HepG2 (cell line): ENCODE results near the gene SPATA32. TPM values are rescaled to one million over a fixed set of nuclear protein-coding genes. Genes with fewer than 3 reads are reported as not detected.

Experiments used
- ATAC-seq: fragments of 200-7000 bp; cut with Tn5 transposase; 3 replicates; pipeline ENCODE4 v1.9.1; 2020; ENCODE audit warnings: mild to moderate bottlenecking, moderate library complexity
- BruUV-seq: library from RNA; stranded (reverse); fragments of 400-500 nt; replicated peaks from 2 replicates; lab custom pipeline; 2021; lab: Mats Ljungman, UMichigan
- CTCF ChIA-PET: fragments of 300-600 bp; formaldehyde crosslinking; extraction: SDS; loops from one replicate; lab custom pipeline; 2021; ENCODE audit warnings: low total read pairs, inconsistent platforms, low intra/inter-chr PET ratio; lab: Yijun Ruan, JAX
- POLR2A ChIA-PET: fragments of 350-600 bp; sonication (Branson Sonifier 250); formaldehyde crosslinking; loops from one replicate; lab custom pipeline; 2020; ENCODE audit warnings: antibody characterized with exemption, inconsistent platforms; lab: Yijun Ruan, JAX
- DNase-seq: peaks from one replicate; pipeline ENCODE4 v3.0.0-alpha.2; 2015; ENCODE audit warnings: low spot score
- FAIRE-seq: peaks from 3 replicates; lab custom pipeline; 2011; peaks lifted over from hg19 to GRCh38; lab: Jason Lieb, UNC
- H2AFZ ChIP-seq: one replicate; pipeline ENCODE4 v1.6.1; 2011; ENCODE audit warnings: low read length, inconsistent platforms
- H3K27ac ChIP-seq: fragments of 300-600 bp; 3 replicates; pipeline ENCODE4 v1.8.0; 2011; ENCODE audit warnings: mixed run types, mild to moderate bottlenecking, mixed read lengths, low read length, inconsistent platforms; ENCODE audit not compliant: insufficient read depth; ENCODE audit errors: extremely low read length
- H3K27me3 ChIP-seq, 2 experiments: fragments of 200-600 bp in 1 of 2; 2 replicates in 1 of 2; 3 replicates in 1 of 2; pipeline versions ENCODE4 v1.6.0 to v1.8.0; 2011; ENCODE audit warnings: low read length in 2 of 2, mild to moderate bottlenecking in 2 of 2, moderate library complexity in 2 of 2, inconsistent platforms in 1 of 2; ENCODE audit not compliant: insufficient read depth in 2 of 2, control insufficient read depth in 1 of 2
- H3K36me3 ChIP-seq, 2 experiments: fragments of 200-600 bp in 1 of 2; replicated peaks in 1 of 2; 2 replicates in 1 of 2; 3 replicates in 1 of 2; pipeline versions ENCODE4 v1.5.1 to v1.8.0; 2011; ENCODE audit warnings: low read length in 2 of 2, inconsistent platforms in 1 of 2; ENCODE audit not compliant: insufficient read depth in 2 of 2, control insufficient read depth in 1 of 2
- H3K4me1 ChIP-seq: 2 replicates; pipeline ENCODE4 v1.5.1; 2012; ENCODE audit warnings: low read length, inconsistent platforms; ENCODE audit not compliant: insufficient read depth
- H3K4me2 ChIP-seq: 2 replicates; pipeline ENCODE4 v1.6.0; 2011; ENCODE audit warnings: low read depth, low read length, inconsistent platforms
- H3K4me3 ChIP-seq, 3 experiments: fragments of 200-600 bp in 1 of 3; sonication (generic), shearing (Covaris generic) in 1 of 3; replicated peaks in 1 of 3; 2 replicates each; pipeline ENCODE4 v1.5.1; 2011 to 2016; ENCODE audit warnings: low read length in 3 of 3, inconsistent platforms in 2 of 3, low read depth in 2 of 3, mild to moderate bottlenecking in 2 of 3, control low read depth in 1 of 3, mixed read lengths in 1 of 3; ENCODE audit not compliant: insufficient read depth in 1 of 3
- H3K79me2 ChIP-seq: one replicate; pipeline ENCODE4 v1.6.1; 2011; ENCODE audit warnings: low read length, inconsistent platforms; ENCODE audit not compliant: insufficient read depth
- H3K9ac ChIP-seq: 2 replicates; pipeline ENCODE4 v1.6.0; 2011; ENCODE audit warnings: mild to moderate bottlenecking, low read depth, low read length, inconsistent platforms; ENCODE audit not compliant: insufficient read depth
- H3K9me3 ChIP-seq: 2 replicates; pipeline ENCODE4 v1.5.1; 2012; ENCODE audit warnings: mild to moderate bottlenecking, low read length
- H4K20me1 ChIP-seq: 2 replicates; pipeline ENCODE4 v1.6.0; 2011; ENCODE audit warnings: inconsistent platforms, mild to moderate bottlenecking, low read length, moderate library complexity; ENCODE audit not compliant: insufficient read depth
- ETV5 ChIP-seq: IDR thresholded peaks from 2 replicates; pipeline ENCODE4 v1.6.1; 2018; ENCODE audit warnings: missing biosample characterization, missing genetic modification reagents, inconsistent platforms, borderline replicate concordance
- HOXA3 ChIP-seq: sonication (generic); formaldehyde crosslinking; IDR thresholded peaks from 2 replicates; pipeline ENCODE4 v1.5.0; 2020; ENCODE audit warnings: missing genetic modification reagents
- RXRB ChIP-seq: IDR thresholded peaks from 2 replicates; pipeline ENCODE4 v1.6.1; 2016; ENCODE audit warnings: borderline replicate concordance, missing genetic modification reagents, missing compliant biosample characterization
- ZNF256 ChIP-seq: sonication (generic); formaldehyde crosslinking; conservative IDR thresholded peaks from 2 replicates; pipeline ENCODE4 v1.4.0; 2020; ENCODE audit warnings: missing genetic modification reagents
- WGBS: methylation state at CpG from one replicate; pipeline ENCODE4 v1.1.6; 2017; ENCODE audit warnings: low lambda C conversion rate; 5-methylcytosine and 5-hydroxymethylcytosine counted together
- in situ Hi-C: cut with HindIII; loops from 2 replicates; pipeline ENCODE4 v1.10.0; 2017; ENCODE audit warnings: low pct_unique_long_range_greater_than_20kb; ENCODE audit not compliant: extremely low pct_ligation_motif_present
- intact Hi-C: fragments of 100-400 bp; cut with micrococcal nuclease; formaldehyde crosslinking; loops from one replicate; pipeline ENCODE4 v1.10.0; 2022; ENCODE audit not compliant: unreplicated experiment
- polyA plus RNA-seq, 8 experiments: library from polyadenylated mRNA; depleted of rRNA in 3 of 8; stranded (reverse) in 7 of 8; unstranded in 1 of 8; fragments of >200 nt; fragmentation: Illumina TruSeq in 4 of 8; extraction: Trizol in 4 of 8; gene quantifications; 2 replicates each; pipeline versions ENCODE4 v1.2.1 to v1.2.3, GENCODE V29; 2011 to 2016; ENCODE audit warnings: low read depth in 4 of 8, missing spikeins in 1 of 8, mixed read lengths in 1 of 8; ENCODE audit not compliant: insufficient read depth in 1 of 8
- total RNA-seq, 5 experiments: library from RNA; depleted of rRNA; stranded (reverse); fragments of >200 nt; fragmentation: Illumina TruSeq; extraction: Trizol; gene quantifications; 2 replicates each; pipeline ENCODE4 v1.2.3, GENCODE V29; 2016; ENCODE audit warnings: low read depth in 1 of 5
- TF ChIP-seq, protein P1 (sequence below): sonication (generic); formaldehyde crosslinking; IDR thresholded peaks from 2 replicates; pipeline ENCODE4 v1.4.0; 2020; ENCODE audit warnings: missing genetic modification reagents
- TF ChIP-seq, protein P2 (sequence below): sonication (generic); formaldehyde crosslinking; IDR thresholded peaks from 2 replicates; pipeline ENCODE4 v1.5.1; 2020; ENCODE audit warnings: mild to moderate bottlenecking, missing genetic modification reagents, moderate library complexity
- TF ChIP-seq, protein P3 (sequence below): sonication (generic); formaldehyde crosslinking; IDR thresholded peaks from 2 replicates; pipeline ENCODE4 v1.5.0; 2020; ENCODE audit warnings: mild to moderate bottlenecking, missing genetic modification reagents

The SPATA32 gene
- total and polyA plus RNA-seq, 2 of the 13 experiments (the other 11 are each of a cell fraction or from before 2014, with no cell fraction given): not detected

GRCh38 chr17:45256114-45256966 lies 5.6 kb downstream of the SPATA32 start:
- no peaks in the 10 kb centered on the region for H3K79me2 ChIP-seq
- H3K9ac ChIP-seq: no peak overlapping the region
- ATAC-seq (peak; percentile 44), FAIRE-seq (no peak), DNase-seq (no peak)
- no peak overlapping the region for H2AFZ ChIP-seq
- 63% methylated on average over 13 of the region's 14 CpGs for WGBS
- no peak overlapping the region for H3K27ac ChIP-seq
- H3K9me3 ChIP-seq: no peaks in the 10 kb centered on the region
- H3K4me3 ChIP-seq: no peak overlapping the region
- TF ChIP-seq, protein P1, sequence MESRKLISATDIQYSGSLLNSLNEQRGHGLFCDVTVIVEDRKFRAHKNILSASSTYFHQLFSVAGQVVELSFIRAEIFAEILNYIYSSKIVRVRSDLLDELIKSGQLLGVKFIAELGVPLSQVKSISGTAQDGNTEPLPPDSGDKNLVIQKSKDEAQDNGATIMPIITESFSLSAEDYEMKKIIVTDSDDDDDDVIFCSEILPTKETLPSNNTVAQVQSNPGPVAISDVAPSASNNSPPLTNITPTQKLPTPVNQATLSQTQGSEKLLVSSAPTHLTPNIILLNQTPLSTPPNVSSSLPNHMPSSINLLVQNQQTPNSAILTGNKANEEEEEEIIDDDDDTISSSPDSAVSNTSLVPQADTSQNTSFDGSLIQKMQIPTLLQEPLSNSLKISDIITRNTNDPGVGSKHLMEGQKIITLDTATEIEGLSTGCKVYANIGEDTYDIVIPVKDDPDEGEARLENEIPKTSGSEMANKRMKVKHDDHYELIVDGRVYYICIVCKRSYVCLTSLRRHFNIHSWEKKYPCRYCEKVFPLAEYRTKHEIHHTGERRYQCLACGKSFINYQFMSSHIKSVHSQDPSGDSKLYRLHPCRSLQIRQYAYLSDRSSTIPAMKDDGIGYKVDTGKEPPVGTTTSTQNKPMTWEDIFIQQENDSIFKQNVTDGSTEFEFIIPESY (CRISPR knock-in tag): 0 out of 2 replicates have a peak, but pooled peaks have one; percentile 23
- TF ChIP-seq HOXA3: no peak
- no peaks in the 10 kb centered on the region for H4K20me1 ChIP-seq
- no peaks in the 10 kb centered on the region for H3K36me3 ChIP-seq
- in situ Hi-C loops (no loop called here), intact Hi-C loops (no loop called here)
- BruUV-seq: no TSS peak
- POLR2A ChIA-PET: no interaction called here
- CTCF ChIA-PET: no interaction called here
- peaks cover 0 to 28% of the 10 kb centered on the region in 2 experiments; a peak in 2 of 5 replicates for H3K27me3 ChIP-seq
- no peak overlapping the region for H3K4me2 ChIP-seq
- no peaks in the 10 kb centered on the region for H3K4me1 ChIP-seq

DNA sequence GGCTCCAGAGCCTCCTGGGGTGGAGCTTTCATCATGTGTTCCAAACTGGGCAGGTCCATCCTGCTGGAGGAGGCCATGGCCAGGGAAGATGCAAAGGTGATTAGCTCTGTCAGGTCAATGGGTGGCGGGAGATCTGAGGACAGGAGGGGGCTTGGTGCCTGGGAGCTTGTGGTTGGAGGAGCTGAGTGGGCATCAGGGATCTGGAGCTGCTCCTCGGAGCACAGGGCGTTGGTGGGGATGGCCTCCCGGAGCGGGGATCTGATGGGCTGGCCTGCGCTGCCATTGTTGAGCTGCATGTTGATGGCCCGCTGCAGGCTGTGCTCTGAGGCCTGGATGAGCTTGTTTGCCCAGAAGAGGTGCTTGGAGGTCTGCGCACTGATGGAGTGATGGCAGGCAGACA lies 6.5 kb downstream of the SPATA32 start:
- Histone ChIP-seq H2AFZ (no peak overlapping the region), H3K9ac (no peak overlapping the region), H3K4me1 (no peaks in the 10 kb centered on the region), H3K27ac (no peak overlapping the region), H3K9me3 (no peaks in the 10 kb centered on the region), H3K27me3 (peaks cover 0 to 28% of the 10 kb centered on the region in 2 experiments; a peak in 2 of 5 replicates), H3K36me3 (no peaks in the 10 kb centered on the region), H3K4me3 (no peak overlapping the region), H3K79me2 (no peaks in the 10 kb centered on the region), H4K20me1 (no peaks in the 10 kb centered on the region), H3K4me2 (no peak overlapping the region)
- 76% methylated on average over 7 of the region's 8 CpGs for WGBS
- FAIRE-seq (no peak), ATAC-seq (no peak; the same call in 2 of the 3 replicates), DNase-seq (no peak)
- ChIA-PET CTCF (no interaction called here), POLR2A (interaction anchor here (0.6 kb wide), 1 partner anchor 132 kb away, joined by 3 read pairs; no protein-coding TSS in a partner anchor)
- in situ Hi-C loops (no loop called here), intact Hi-C loops (no loop called here)
- BruUV-seq: no TSS peak
- TF ChIP-seq RXRB (CRISPR knock-in tag): no peak
- TF ChIP-seq, protein P2, sequence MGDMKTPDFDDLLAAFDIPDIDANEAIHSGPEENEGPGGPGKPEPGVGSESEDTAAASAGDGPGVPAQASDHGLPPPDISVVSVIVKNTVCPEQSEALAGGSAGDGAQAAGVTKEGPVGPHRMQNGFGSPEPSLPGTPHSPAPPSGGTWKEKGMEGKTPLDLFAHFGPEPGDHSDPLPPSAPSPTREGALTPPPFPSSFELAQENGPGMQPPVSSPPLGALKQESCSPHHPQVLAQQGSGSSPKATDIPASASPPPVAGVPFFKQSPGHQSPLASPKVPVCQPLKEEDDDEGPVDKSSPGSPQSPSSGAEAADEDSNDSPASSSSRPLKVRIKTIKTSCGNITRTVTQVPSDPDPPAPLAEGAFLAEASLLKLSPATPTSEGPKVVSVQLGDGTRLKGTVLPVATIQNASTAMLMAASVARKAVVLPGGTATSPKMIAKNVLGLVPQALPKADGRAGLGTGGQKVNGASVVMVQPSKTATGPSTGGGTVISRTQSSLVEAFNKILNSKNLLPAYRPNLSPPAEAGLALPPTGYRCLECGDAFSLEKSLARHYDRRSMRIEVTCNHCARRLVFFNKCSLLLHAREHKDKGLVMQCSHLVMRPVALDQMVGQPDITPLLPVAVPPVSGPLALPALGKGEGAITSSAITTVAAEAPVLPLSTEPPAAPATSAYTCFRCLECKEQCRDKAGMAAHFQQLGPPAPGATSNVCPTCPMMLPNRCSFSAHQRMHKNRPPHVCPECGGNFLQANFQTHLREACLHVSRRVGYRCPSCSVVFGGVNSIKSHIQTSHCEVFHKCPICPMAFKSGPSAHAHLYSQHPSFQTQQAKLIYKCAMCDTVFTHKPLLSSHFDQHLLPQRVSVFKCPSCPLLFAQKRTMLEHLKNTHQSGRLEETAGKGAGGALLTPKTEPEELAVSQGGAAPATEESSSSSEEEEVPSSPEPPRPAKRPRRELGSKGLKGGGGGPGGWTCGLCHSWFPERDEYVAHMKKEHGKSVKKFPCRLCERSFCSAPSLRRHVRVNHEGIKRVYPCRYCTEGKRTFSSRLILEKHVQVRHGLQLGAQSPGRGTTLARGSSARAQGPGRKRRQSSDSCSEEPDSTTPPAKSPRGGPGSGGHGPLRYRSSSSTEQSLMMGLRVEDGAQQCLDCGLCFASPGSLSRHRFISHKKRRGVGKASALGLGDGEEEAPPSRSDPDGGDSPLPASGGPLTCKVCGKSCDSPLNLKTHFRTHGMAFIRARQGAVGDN (CRISPR knock-in tag): peak; percentile 8; the same call in 1 of the 2 replicates
- TF ChIP-seq ZNF256: no peak
- TF ChIP-seq, protein P3, sequence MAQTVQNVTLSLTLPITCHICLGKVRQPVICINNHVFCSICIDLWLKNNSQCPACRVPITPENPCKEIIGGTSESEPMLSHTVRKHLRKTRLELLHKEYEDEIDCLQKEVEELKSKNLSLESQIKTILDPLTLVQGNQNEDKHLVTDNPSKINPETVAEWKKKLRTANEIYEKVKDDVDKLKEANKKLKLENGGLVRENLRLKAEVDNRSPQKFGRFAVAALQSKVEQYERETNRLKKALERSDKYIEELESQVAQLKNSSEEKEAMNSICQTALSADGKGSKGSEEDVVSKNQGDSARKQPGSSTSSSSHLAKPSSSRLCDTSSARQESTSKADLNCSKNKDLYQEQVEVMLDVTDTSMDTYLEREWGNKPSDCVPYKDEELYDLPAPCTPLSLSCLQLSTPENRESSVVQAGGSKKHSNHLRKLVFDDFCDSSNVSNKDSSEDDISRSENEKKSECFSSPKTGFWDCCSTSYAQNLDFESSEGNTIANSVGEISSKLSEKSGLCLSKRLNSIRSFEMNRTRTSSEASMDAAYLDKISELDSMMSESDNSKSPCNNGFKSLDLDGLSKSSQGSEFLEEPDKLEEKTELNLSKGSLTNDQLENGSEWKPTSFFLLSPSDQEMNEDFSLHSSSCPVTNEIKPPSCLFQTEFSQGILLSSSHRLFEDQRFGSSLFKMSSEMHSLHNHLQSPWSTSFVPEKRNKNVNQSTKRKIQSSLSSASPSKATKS (CRISPR knock-in tag): no peak
- TF ChIP-seq ETV5 (CRISPR knock-in tag): no peak
